KMS-11 (cell line): ENCODE results near the gene SLC16A5.

ENCODE experiments used
- H2AFZ ChIP-seq: fragments of 200-600 bp; sonication (generic); 2 replicates; pipeline ENCODE4 v1.6.1; 2016; ENCODE audit warnings: antibody characterized with exemption, mixed run types, low read depth
- H3K27ac ChIP-seq: fragments of 200-600 bp; sonication (generic); 2 replicates; pipeline ENCODE4 v1.6.1; 2016; ENCODE audit warnings: mild to moderate bottlenecking, mixed run types
- H3K27me3 ChIP-seq: fragments of 200-600 bp; sonication (generic); 2 replicates; pipeline ENCODE4 v1.6.1; 2017; ENCODE audit warnings: mild to moderate bottlenecking, low read depth, mixed run types, moderate library complexity; ENCODE audit not compliant: insufficient read depth
- H3K36me3 ChIP-seq: fragments of 200-600 bp; sonication (generic); 2 replicates; pipeline ENCODE4 v1.6.1; 2017; ENCODE audit warnings: mild to moderate bottlenecking, mixed run types; ENCODE audit not compliant: insufficient read depth
- H3K4me1 ChIP-seq: fragments of 200-600 bp; sonication (generic); 2 replicates; pipeline ENCODE4 v1.6.1; 2016; ENCODE audit warnings: mild to moderate bottlenecking, low read depth, mixed run types; ENCODE audit not compliant: poor library complexity, severe bottlenecking
- H3K4me2 ChIP-seq: fragments of 200-600 bp; sonication (generic); 2 replicates; pipeline ENCODE4 v1.7.0; 2016; ENCODE audit warnings: mild to moderate bottlenecking, mixed run types
- H3K4me3 ChIP-seq: fragments of 200-600 bp; sonication (generic); IDR thresholded peaks from 2 replicates; pipeline ENCODE4 v1.6.1; 2017; ENCODE audit warnings: low read depth, low read length, mixed read lengths; ENCODE audit not compliant: insufficient read depth
- H3K79me2 ChIP-seq: fragments of 200-600 bp; sonication (generic); 2 replicates; pipeline ENCODE4 v1.6.1; 2016; ENCODE audit warnings: low read depth, mixed run types; ENCODE audit not compliant: insufficient read depth
- H3K9ac ChIP-seq: fragments of 200-600 bp; sonication (generic); 2 replicates; pipeline ENCODE4 v1.6.1; 2016; ENCODE audit warnings: mild to moderate bottlenecking, mixed run types
- H4K20me1 ChIP-seq: fragments of 200-600 bp; sonication (generic); 2 replicates; pipeline ENCODE4 v1.6.1; 2016; ENCODE audit warnings: mild to moderate bottlenecking, mixed run types; ENCODE audit not compliant: insufficient read depth
- CTCF ChIP-seq: fragments of 200-600 bp; sonication (generic); conservative IDR thresholded peaks from 2 replicates; pipeline ENCODE4 v1.6.1; 2017; ENCODE audit warnings: low read depth, mild to moderate bottlenecking, antibody characterized with exemption, low read length, moderate library complexity, mixed read lengths

SLC16A5 gene

GRCh38 chr17:75097865-75098264 lies 10.1 kb downstream of the SLC16A5 start:
- TF ChIP-seq CTCF = no peak
- H3K9ac ChIP-seq = no peak overlapping the region
- no peaks in the 10 kb centered on the region for H3K79me2 ChIP-seq
- no peaks in the 10 kb centered on the region for H4K20me1 ChIP-seq
- no peaks in the 10 kb centered on the region for H3K4me1 ChIP-seq
- no peak overlapping the region for H2AFZ ChIP-seq
- no peak overlapping the region for H3K4me3 ChIP-seq
- H3K27me3 ChIP-seq = no peaks in the 10 kb centered on the region; the same call in none of the 2 replicates
- no peak overlapping the region for H3K4me2 ChIP-seq
- no peaks in the 10 kb centered on the region for H3K36me3 ChIP-seq
- no peak overlapping the region for H3K27ac ChIP-seq

GRCh38 chr17:75098861-75099260 lies 11.1 kb downstream of the SLC16A5 start:
- Histone ChIP-seq H3K27me3 (peaks cover 4% of the 10 kb centered on the region), H3K4me1 (no peaks in the 10 kb centered on the region), H3K4me3 (no peak overlapping the region), H3K79me2 (no peaks in the 10 kb centered on the region), H3K9ac (no peak overlapping the region), H4K20me1 (no peaks in the 10 kb centered on the region), H2AFZ (no peak overlapping the region), H3K36me3 (no peaks in the 10 kb centered on the region), H3K27ac (no peak overlapping the region), H3K4me2 (no peak overlapping the region)
- TF ChIP-seq CTCF = no peak

- no peak overlapping the region for H3K27ac ChIP-seq
These were observed 12.3 kb downstream of the SLC16A5 start for GRCh38 chr17:75099881-75100595.

GRCh38 chr17:75102385-75102821 lies 14.6 kb downstream of the SLC16A5 start:
- no peak for TF ChIP-seq CTCF
- Histone ChIP-seq H3K27ac (no peak overlapping the region), H3K4me2 (no peak overlapping the region), H3K27me3 (peaks cover 7% of the 10 kb centered on the region), H3K9ac (no peak overlapping the region), H3K4me1 (peaks cover 8% of the 10 kb centered on the region), H4K20me1 (no peaks in the 10 kb centered on the region), H3K4me3 (no peak overlapping the region), H2AFZ (no peak overlapping the region), H3K79me2 (no peaks in the 10 kb centered on the region), H3K36me3 (no peaks in the 10 kb centered on the region)

More at GRCh38 chr17:75099881-75100595, 12.3 kb downstream of the SLC16A5 start:
- H3K4me2 ChIP-seq = no peak overlapping the region
- H2AFZ ChIP-seq = no peak overlapping the region
- TF ChIP-seq CTCF = no peak
- no peaks in the 10 kb centered on the region for H4K20me1 ChIP-seq
- H3K27me3 ChIP-seq = peaks cover 4% of the 10 kb centered on the region
- H3K4me1 ChIP-seq = no peaks in the 10 kb centered on the region
- no peak overlapping the region for H3K9ac ChIP-seq
- H3K4me3 ChIP-seq = no peak overlapping the region
- H3K79me2 ChIP-seq = no peaks in the 10 kb centered on the region
- no peaks in the 10 kb centered on the region for H3K36me3 ChIP-seq
